ENCODE results near the gene GNG12.

Gene GNG12

GRCh38 chr1:67655581-67655980 is 177.7 kb downstream of the GNG12 start:
- TF ChIP-seq, protein P1, sequence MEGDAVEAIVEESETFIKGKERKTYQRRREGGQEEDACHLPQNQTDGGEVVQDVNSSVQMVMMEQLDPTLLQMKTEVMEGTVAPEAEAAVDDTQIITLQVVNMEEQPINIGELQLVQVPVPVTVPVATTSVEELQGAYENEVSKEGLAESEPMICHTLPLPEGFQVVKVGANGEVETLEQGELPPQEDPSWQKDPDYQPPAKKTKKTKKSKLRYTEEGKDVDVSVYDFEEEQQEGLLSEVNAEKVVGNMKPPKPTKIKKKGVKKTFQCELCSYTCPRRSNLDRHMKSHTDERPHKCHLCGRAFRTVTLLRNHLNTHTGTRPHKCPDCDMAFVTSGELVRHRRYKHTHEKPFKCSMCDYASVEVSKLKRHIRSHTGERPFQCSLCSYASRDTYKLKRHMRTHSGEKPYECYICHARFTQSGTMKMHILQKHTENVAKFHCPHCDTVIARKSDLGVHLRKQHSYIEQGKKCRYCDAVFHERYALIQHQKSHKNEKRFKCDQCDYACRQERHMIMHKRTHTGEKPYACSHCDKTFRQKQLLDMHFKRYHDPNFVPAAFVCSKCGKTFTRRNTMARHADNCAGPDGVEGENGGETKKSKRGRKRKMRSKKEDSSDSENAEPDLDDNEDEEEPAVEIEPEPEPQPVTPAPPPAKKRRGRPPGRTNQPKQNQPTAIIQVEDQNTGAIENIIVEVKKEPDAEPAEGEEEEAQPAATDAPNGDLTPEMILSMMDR (conservative IDR thresholded peaks at IDR 0.05) = no peak
- H3K27ac ChIP-seq = no peak overlapping the region

DNA sequence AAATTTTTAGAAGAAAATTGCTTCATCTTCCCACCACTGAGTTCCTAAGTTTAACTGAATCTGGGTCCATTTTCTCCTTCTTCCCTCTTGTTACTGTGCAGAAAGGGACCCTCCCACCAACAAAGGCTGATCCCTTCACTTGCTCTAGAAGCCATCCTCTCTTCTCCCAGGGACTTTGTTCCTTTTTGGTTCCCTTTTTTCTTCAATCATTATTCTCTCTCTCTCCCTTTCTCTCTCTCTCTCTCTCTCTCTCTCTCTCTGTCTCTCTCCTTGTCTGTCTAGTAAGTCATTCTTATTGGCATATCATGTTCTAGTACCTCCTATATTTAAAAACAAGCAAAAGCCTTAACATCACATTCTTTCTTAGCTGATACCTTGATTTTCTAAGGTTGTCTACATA is 180.0 kb downstream of the GNG12 start:
- H3K27ac ChIP-seq = no peak overlapping the region
- TF ChIP-seq, protein P1 (conservative IDR thresholded peaks at IDR 0.05) = no peak

- TF ChIP-seq, protein P1 (conservative IDR thresholded peaks at IDR 0.05) = no peak
- no peak overlapping the region for H3K27ac ChIP-seq
These were observed 180.5 kb downstream of the GNG12 start for GRCh38 chr1:67652800-67653199.
